ENCODE measurements around the gene TLE7.

TLE7 gene

GRCh38 chr16:71442051-71442440 is at the start of gene TLE7:
TSS of gene TLE7 (minus strand) at chr16:71442054. CDS start at chr16:71433324, 8,730 bp downstream.
- Histone ChIP-seq H3K36me3 (ENCODE audit: control insufficient read depth, low read depth, low read length) (no peaks in the 10 kb centered on the region), H3K9ac (ENCODE audit: low read length) (no peak within 1 kb of the TSS), H3K27me3 (ENCODE audit: control insufficient read depth, insufficient read depth, low read length) (no peaks in the 10 kb centered on the region), H3K4me3 (ENCODE audit: low read length) (no peak within 1 kb of the TSS), H3K4me1 (ENCODE audit: control insufficient read depth, low read depth, low read length) (no peaks in the 10 kb centered on the region), H3K27ac (ENCODE audit: low read length) (no peak within 1 kb of the TSS), H3K9me3 (ENCODE audit: control insufficient read depth, low read depth, low read length) (no peaks in the 10 kb centered on the region)

- H3K4me3 ChIP-seq (ENCODE audit: low read length) = no peak overlapping the region
- H3K4me1 ChIP-seq (ENCODE audit: control insufficient read depth, low read depth, low read length) = no peaks in the 10 kb centered on the region
- peaks cover 4% of the 10 kb centered on the region for H3K27me3 ChIP-seq (ENCODE audit: control insufficient read depth, insufficient read depth, low read length)
- H3K36me3 ChIP-seq (ENCODE audit: control insufficient read depth, low read depth, low read length) = no peaks in the 10 kb centered on the region
- no peaks in the 10 kb centered on the region for H3K9me3 ChIP-seq (ENCODE audit: control insufficient read depth, low read depth, low read length)
- H3K27ac ChIP-seq (ENCODE audit: low read length) = no peak overlapping the region
- no peak overlapping the region for H3K9ac ChIP-seq (ENCODE audit: low read length)
Observed at GRCh38 chr16:71491054-71491453, 49.2 kb upstream of the TLE7 start.

- H3K4me3 ChIP-seq (ENCODE audit: low read length) = no peak overlapping the region
- no peaks in the 10 kb centered on the region for H3K36me3 ChIP-seq (ENCODE audit: control insufficient read depth, low read depth, low read length)
- no peaks in the 10 kb centered on the region for H3K9me3 ChIP-seq (ENCODE audit: control insufficient read depth, low read depth, low read length)
- no peak overlapping the region for H3K9ac ChIP-seq (ENCODE audit: low read length)
- H3K4me1 ChIP-seq (ENCODE audit: control insufficient read depth, low read depth, low read length) = no peaks in the 10 kb centered on the region
- peaks cover 4% of the 10 kb centered on the region for H3K27me3 ChIP-seq (ENCODE audit: control insufficient read depth, insufficient read depth, low read length)
- no peak overlapping the region for H3K27ac ChIP-seq (ENCODE audit: low read length)
Observed at GRCh38 chr16:71490361-71490760, 48.5 kb upstream of the TLE7 start.

GRCh38 chr16:71489122-71489521 is 47.3 kb upstream of the TLE7 start, which contains the start of gene ZNF19:
TSS of gene ZNF19 (minus strand) at chr16:71489324. CDS start at chr16:71482114, 7,210 bp downstream.
- H3K27me3 ChIP-seq (ENCODE audit: control insufficient read depth, insufficient read depth, low read length) = peaks cover 4% of the 10 kb centered on the region
- H3K4me1 ChIP-seq (ENCODE audit: control insufficient read depth, low read depth, low read length) = peaks cover 3% of the 10 kb centered on the region
- H3K9me3 ChIP-seq (ENCODE audit: control insufficient read depth, low read depth, low read length) = no peaks in the 10 kb centered on the region
- H3K36me3 ChIP-seq (ENCODE audit: control insufficient read depth, low read depth, low read length) = no peaks in the 10 kb centered on the region
- H3K4me3 ChIP-seq (ENCODE audit: low read length) = no peak within 1 kb of the TSS
- no peak within 1 kb of the TSS for H3K27ac ChIP-seq (ENCODE audit: low read length)
- no peak within 1 kb of the TSS for H3K9ac ChIP-seq (ENCODE audit: low read length)

- H3K27me3 ChIP-seq (ENCODE audit: control insufficient read depth, insufficient read depth, low read length) = no peaks in the 10 kb centered on the region
- peak overlapping the region; percentile 92 for H3K4me3 ChIP-seq (ENCODE audit: low read length)
- H3K4me1 ChIP-seq (ENCODE audit: control insufficient read depth, low read depth, low read length) = peaks cover 8% of the 10 kb centered on the region
- H3K9ac ChIP-seq (ENCODE audit: low read length) = peak overlapping the region; percentile 85
- no peaks in the 10 kb centered on the region for H3K9me3 ChIP-seq (ENCODE audit: control insufficient read depth, low read depth, low read length)
- H3K36me3 ChIP-seq (ENCODE audit: control insufficient read depth, low read depth, low read length) = no peaks in the 10 kb centered on the region
- peak overlapping the region; percentile 81 for H3K27ac ChIP-seq (ENCODE audit: low read length)
Observed at GRCh38 chr16:71484006-71484893, 42.4 kb upstream of the TLE7 start.

GRCh38 chr16:71482569-71482968 is 40.7 kb upstream of the TLE7 start:
- H3K9me3 ChIP-seq (ENCODE audit: control insufficient read depth, low read depth, low read length) = no peaks in the 10 kb centered on the region
- no peaks in the 10 kb centered on the region for H3K36me3 ChIP-seq (ENCODE audit: control insufficient read depth, low read depth, low read length)
- H3K27me3 ChIP-seq (ENCODE audit: control insufficient read depth, insufficient read depth, low read length) = no peaks in the 10 kb centered on the region
- no peak overlapping the region for H3K27ac ChIP-seq (ENCODE audit: low read length)
- no peak overlapping the region for H3K9ac ChIP-seq (ENCODE audit: low read length)
- peaks cover 8% of the 10 kb centered on the region for H3K4me1 ChIP-seq (ENCODE audit: control insufficient read depth, low read depth, low read length)
- H3K4me3 ChIP-seq (ENCODE audit: low read length) = no peak overlapping the region

- no peak overlapping the region for H3K4me3 ChIP-seq (ENCODE audit: low read length)
- no peak overlapping the region for H3K9ac ChIP-seq (ENCODE audit: low read length)
- H3K9me3 ChIP-seq (ENCODE audit: control insufficient read depth, low read depth, low read length) = no peaks in the 10 kb centered on the region
- H3K36me3 ChIP-seq (ENCODE audit: control insufficient read depth, low read depth, low read length) = peaks cover 5% of the 10 kb centered on the region
- no peak overlapping the region for H3K27ac ChIP-seq (ENCODE audit: low read length)
- H3K27me3 ChIP-seq (ENCODE audit: control insufficient read depth, insufficient read depth, low read length) = no peaks in the 10 kb centered on the region
- peaks cover 8% of the 10 kb centered on the region for H3K4me1 ChIP-seq (ENCODE audit: control insufficient read depth, low read depth, low read length)
Observed at GRCh38 chr16:71480956-71481355, 39.1 kb upstream of the TLE7 start.

- H3K9me3 ChIP-seq (ENCODE audit: control insufficient read depth, low read depth, low read length) = no peaks in the 10 kb centered on the region
- no peak overlapping the region for H3K27ac ChIP-seq (ENCODE audit: low read length)
- H3K36me3 ChIP-seq (ENCODE audit: control insufficient read depth, low read depth, low read length) = peaks cover 7% of the 10 kb centered on the region
- H3K27me3 ChIP-seq (ENCODE audit: control insufficient read depth, insufficient read depth, low read length) = no peaks in the 10 kb centered on the region
- no peak overlapping the region for H3K4me3 ChIP-seq (ENCODE audit: low read length)
- H3K4me1 ChIP-seq (ENCODE audit: control insufficient read depth, low read depth, low read length) = peaks cover 5% of the 10 kb centered on the region
- H3K9ac ChIP-seq (ENCODE audit: low read length) = no peak overlapping the region
Observed at GRCh38 chr16:71479420-71479819, 37.6 kb upstream of the TLE7 start.

GRCh38 chr16:71476457-71477124 is 34.7 kb upstream of the TLE7 start:
- H3K36me3 ChIP-seq (ENCODE audit: control insufficient read depth, low read depth, low read length) = peaks cover 7% of the 10 kb centered on the region
- H3K27me3 ChIP-seq (ENCODE audit: control insufficient read depth, insufficient read depth, low read length) = no peaks in the 10 kb centered on the region
- no peak overlapping the region for H3K9ac ChIP-seq (ENCODE audit: low read length)
- H3K27ac ChIP-seq (ENCODE audit: low read length) = no peak overlapping the region
- H3K4me3 ChIP-seq (ENCODE audit: low read length) = no peak overlapping the region
- no peaks in the 10 kb centered on the region for H3K9me3 ChIP-seq (ENCODE audit: control insufficient read depth, low read depth, low read length)
- H3K4me1 ChIP-seq (ENCODE audit: control insufficient read depth, low read depth, low read length) = no peaks in the 10 kb centered on the region

GRCh38 chr16:71474864-71475263 is 33.0 kb upstream of the TLE7 start:
- Histone ChIP-seq H3K4me3 (ENCODE audit: low read length) (no peak overlapping the region), H3K9ac (ENCODE audit: low read length) (no peak overlapping the region), H3K27ac (ENCODE audit: low read length) (no peak overlapping the region)

GRCh38 chr16:71473891-71474290 is 32.0 kb upstream of the TLE7 start:
- Histone ChIP-seq H3K27me3 (ENCODE audit: control insufficient read depth, insufficient read depth, low read length) (no peaks in the 10 kb centered on the region), H3K4me1 (ENCODE audit: control insufficient read depth, low read depth, low read length) (no peaks in the 10 kb centered on the region), H3K27ac (ENCODE audit: low read length) (no peak overlapping the region), H3K9me3 (ENCODE audit: control insufficient read depth, low read depth, low read length) (no peaks in the 10 kb centered on the region), H3K9ac (ENCODE audit: low read length) (no peak overlapping the region), H3K36me3 (ENCODE audit: control insufficient read depth, low read depth, low read length) (peaks cover 7% of the 10 kb centered on the region), H3K4me3 (ENCODE audit: low read length) (no peak overlapping the region)

More at GRCh38 chr16:71474864-71475263, 33.0 kb upstream of the TLE7 start:
- Histone ChIP-seq H3K36me3 (ENCODE audit: control insufficient read depth, low read depth, low read length) (peaks cover 7% of the 10 kb centered on the region), H3K9me3 (ENCODE audit: control insufficient read depth, low read depth, low read length) (no peaks in the 10 kb centered on the region), H3K4me1 (ENCODE audit: control insufficient read depth, low read depth, low read length) (no peaks in the 10 kb centered on the region), H3K27me3 (ENCODE audit: control insufficient read depth, insufficient read depth, low read length) (no peaks in the 10 kb centered on the region)

Measured in iPS-18a (cell line).